Tongue (tissue), 2 donors: ENCODE data around the gene ATL3. TPM values are rescaled to one million over a fixed set of nuclear protein-coding genes. Genes with fewer than 3 reads are reported as not detected.
A peak's percentile ranks its signal among the peaks of the same experiment; 100 is the strongest.
"Not testable (repeated sequence)": the region's sequence is repeated elsewhere in the genome, so short reads cannot be mapped to it uniquely, and the experiment has no call there.

Experiments used
- DNase-seq: peaks from one replicate; pipeline ENCODE4 v3.0.0-alpha.2; 2015
- total RNA-seq: library from RNA; depleted of rRNA; stranded (reverse); fragments of >200 nt; gene quantifications from one replicate; pipeline ENCODE4 v1.2.3, GENCODE V29; 2014

ATL3 gene
- 67.5 TPM for total RNA-seq

DNA sequence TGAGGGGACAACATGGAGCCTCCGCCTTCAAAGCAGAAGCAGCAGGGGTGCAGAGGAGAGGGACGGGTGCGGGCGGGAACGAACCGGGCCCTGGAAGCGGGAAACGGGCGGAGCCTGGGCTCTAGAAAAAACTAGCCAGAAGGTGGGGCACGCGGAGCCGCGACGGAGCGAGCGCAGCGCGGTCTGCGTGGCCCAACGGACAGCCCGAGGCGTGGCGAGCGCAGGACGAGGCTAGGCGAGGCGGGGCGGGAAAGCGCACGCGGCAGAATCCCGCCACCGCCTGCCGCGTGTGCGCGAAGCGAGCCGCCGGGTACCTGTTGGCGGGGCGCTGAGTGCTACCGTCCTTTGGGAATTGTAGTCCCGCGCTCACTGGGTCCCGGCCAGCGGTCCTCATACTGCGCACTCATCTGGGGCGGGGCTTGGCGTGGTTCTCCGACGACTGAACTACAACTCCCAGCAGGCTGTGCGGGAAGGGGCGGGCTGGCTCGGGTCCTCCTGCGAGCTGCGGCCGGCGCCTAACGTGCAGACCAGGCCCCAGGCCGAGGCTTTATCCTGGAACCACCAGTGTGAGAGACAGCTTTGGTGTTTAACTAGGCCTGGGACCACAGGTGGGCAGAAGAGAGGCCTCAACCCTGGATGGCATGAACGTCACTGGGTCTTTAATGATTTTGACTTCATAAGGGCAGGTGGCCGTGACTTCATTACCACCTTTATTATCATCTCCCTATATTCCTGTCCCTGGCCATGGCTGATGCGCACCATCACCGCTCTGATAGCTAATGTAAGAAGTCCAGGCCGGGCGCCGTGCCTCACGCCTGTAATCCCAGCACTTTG lies at the start of gene ATL3:
Gene ATL3, minus strand, starts transcription at position 55 of the 834 bp plus-strand sequence. Its CDS starts 41 bp downstream, at position 14.
- peak; percentile 98 for DNase-seq

- no peak for DNase-seq
Observed at GRCh38 chr11:63720611-63721010, 49.4 kb upstream of the ATL3 start.

- peak; percentile 14 for DNase-seq
Observed at GRCh38 chr11:63719987-63720386, 48.8 kb upstream of the ATL3 start.

- no peak for DNase-seq
Observed at GRCh38 chr11:63719001-63719400, 47.8 kb upstream of the ATL3 start.

GRCh38 chr11:63716046-63716445 lies 44.9 kb upstream of the ATL3 start:
- no peak for DNase-seq

DNA sequence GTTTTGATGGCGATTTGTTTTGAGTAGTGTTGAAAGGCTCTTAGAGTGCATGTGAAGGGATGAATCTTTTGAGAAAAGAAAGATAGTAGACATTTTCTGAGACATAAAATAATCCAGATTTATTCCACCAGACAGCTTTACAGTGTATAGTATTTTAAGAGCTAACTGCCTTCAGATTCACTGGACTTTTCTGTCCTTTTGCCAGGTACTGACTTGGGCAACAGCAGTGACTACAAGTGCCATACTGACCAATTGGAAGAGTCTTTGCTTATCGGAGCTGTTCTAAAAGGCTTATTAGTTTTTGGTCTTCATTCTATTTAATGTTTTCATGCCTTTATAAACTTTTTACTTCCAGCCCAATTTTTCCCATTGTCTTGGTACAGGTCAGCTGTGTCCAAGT lies 42.6 kb upstream of the ATL3 start:
- DNase-seq = no peak

DNA sequence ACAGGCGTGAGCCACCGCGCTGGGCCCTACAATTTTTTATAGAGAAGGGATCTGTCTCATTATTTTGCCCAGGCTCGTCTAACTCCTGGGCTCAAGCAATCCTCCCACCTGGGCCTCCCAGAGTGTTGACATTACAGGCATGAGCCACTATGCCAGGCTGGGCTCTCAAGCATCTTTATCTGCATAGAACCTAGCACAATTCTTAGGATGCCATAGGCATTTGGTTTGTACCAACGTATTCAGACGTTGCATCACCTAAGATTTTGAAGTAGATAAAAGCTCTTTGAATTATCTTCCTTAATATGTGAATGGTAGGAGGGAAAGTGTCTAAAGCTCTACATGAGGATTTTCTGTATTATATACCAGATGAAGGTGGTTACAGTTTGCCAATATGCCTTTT lies 40.7 kb upstream of the ATL3 start:
- no peak for DNase-seq

- DNase-seq = no peak
Observed at GRCh38 chr11:63710476-63711217, 39.5 kb upstream of the ATL3 start.

GRCh38 chr11:63709336-63709884 lies 38.2 kb upstream of the ATL3 start:
- DNase-seq = no peak

DNA sequence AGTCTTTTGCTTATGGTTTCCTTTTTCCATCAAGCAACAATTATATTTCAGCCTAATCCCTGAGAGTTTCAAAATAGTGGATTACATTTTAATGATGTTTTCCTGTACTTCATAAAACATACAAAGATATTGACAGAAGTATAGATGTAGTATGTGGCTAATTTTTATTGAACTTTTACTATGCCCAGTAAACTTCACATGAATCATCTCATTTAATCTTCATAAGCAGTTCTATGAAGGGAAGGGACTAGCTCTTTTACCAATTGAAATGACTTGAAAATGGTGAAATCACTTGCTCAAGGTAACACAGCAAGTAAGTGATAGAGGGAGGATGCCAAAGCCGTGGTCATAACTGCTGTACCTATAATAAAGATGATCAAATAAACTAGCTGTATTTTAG lies 37.6 kb upstream of the ATL3 start:
- DNase-seq = no peak

- DNase-seq = no peak
Observed at GRCh38 chr11:63705526-63705925, 34.4 kb upstream of the ATL3 start.

DNA sequence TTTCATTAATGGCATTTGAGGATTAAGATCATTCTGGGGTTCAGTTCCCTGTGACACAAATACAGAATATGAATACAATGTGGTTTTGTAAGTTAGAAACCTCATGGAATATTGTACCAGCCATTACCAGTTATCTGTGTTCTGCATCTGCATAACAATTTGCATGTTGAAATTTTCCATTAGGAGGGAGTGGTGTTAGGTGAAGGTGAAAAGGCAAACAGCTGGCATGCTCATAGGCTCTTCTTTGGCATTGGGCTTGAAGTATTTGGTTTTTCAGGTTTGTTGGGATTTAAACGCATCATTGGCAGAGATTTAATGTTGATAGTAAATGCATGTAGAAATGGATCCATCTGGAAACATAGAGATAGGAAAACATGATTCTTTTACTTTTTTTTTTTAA lies 28.7 kb upstream of the ATL3 start:
- DNase-seq = no peak

DNA sequence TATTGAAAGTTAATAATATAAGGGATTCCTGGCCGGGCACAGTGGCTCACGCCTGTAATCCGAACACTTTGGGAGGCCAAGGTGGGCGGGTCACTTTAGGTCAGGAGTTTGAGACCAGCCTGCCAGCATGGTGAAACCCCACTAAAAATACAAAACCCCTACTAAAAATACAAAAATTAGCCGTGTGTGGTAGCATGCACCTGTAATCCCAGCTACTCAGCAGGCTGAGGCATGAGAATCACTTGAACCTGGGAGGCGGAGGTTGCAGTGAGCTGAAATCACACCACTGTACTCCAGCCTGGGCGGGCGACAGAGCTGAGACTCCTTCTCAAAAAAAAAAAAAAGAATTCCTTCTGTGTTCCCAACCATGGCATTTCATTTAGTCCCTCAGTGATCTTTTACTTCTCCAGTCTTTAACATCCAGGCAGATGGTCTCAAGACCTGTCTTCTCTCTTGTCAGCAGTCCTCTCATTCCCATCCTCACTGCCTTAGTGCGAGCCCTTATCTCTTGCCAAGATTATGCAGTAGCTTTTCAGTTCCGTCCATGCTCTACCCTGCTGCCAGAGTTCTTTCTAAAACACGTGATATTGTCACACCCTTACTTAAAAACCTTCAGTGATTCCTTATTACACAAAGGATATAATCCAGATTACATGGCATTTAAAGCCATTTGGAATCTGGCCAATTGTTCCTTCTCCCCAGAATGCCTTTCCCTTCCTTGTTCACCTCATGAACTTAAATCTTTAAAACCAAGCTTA lies 28.0 kb upstream of the ATL3 start:
- DNase-seq = peak; percentile 22

GRCh38 chr11:63694596-63694995 lies 23.4 kb upstream of the ATL3 start:
- no peak for DNase-seq

DNA sequence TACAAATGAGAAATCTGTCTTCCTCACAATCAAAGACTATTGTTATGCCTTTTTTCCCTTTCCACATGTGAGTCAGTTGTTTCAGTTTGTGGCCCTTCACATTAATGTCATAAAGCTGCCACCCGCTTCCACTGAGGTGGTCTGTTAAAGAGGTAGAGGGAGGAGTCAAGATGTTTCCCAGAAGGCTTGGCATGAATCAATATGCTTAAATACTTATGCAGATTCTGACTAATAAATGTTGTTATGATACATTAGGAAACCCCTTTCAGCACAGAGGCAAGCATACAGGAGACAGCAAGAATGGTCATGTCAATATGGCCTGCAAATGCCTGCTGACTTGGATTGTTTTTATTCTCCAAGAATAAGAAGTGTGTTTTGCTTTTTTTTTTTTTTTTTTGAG lies 16.7 kb upstream of the ATL3 start:
- DNase-seq = no peak

GRCh38 chr11:63686926-63687325 lies 15.8 kb upstream of the ATL3 start:
- no peak for DNase-seq

- DNase-seq = not testable (repeated sequence)
Observed at GRCh38 chr11:63685158-63685721, 14.1 kb upstream of the ATL3 start.

DNA sequence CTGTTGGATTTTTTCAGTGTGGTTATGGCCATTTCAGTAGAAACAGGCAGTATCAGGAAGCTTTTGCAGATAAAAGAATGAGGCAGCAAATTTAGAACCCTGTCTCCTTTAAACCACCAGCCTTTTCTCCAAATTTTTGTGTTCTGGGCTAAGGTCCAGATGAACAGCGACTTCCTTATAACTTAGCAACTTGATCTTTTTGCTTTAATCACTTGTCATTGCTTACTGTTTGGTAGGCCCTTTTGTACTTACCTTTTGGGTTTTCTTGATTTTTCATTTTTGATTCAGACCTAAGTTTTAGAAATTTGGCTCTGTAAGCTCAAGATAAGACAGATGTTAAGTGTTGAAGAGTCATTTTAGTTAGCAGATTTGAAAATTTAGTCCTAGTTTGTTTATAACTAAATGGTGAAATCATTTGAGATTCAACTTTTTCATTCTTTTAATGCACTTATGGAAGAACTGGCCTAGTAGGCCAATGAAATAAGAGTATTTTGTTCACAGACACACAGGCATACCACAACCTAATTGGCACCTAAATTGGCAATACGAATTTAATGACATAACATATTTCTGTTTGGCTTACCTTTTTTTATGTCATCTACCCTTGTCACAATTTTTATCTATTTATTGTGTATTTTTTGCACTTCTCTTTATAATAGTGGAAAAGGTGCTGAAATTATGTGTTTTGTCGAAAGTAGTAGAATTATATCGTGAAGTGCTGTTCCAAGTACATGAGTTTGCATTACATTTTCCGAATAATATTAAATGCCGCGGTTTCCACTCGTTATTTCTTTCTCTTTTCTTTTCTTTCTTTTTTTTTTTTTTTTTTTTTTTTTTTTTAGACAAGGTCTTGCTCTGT lies 12.2 kb upstream of the ATL3 start:
- DNase-seq = peak; percentile 16

DNA sequence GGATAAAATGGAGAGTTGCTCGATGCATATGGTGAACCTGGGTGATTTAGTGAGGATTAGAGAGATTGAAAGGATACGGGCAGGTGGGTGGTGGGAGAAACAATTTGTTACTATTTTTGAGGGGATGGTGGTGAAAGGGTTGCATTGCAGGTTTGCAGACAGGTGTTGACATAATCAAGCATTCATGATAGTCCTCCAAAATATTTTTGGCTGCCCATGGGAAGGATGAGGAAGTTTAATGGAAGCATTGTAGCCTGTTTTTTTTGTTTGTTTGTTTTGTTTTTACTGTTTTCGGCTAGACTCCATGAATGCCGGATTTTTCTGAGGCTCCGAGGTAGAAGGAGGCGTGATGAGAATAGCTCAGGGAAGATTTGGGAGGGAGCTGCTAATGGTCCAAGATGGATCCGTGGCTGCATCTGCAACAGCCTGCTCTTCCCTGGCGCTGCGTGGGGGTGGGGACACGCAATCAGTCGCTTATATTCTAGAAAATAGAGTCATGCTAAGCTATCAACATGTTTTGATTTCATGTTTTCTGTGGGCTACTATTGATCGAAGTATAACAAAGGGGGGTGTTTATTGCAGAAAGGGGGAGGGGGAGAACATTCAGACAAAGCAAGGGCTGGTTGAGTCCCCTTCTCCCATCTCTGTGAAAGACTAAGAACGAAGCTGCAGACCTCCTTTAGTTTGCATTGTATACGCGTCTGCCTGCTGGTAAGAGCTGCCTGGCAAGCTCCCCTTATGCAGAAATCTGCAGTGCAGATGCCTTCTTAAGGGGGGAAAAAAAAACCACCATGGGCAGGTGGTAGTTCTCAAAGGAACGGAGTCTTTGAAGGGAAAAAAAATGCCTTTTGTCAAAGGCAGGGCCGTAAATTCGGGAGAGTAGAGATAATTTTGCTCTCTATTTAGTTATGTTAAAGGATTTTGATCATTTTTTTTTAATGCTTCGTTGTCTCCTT lies 11.2 kb upstream of the ATL3 start:
- peak; percentile 61 for DNase-seq
